HG03108 (cell line): ENCODE measurements around the gene CSF3.

Source experiments
- ATAC-seq: cut with Tn5 transposase; IDR thresholded peaks from one replicate; pipeline ENCODE4 v1.9.1; 2021; ENCODE audit warnings: moderate library complexity; ENCODE audit not compliant: unreplicated experiment

The CSF3 gene

GRCh38 chr17:40022961-40023541, 7.8 kb downstream of the CSF3 start:
- no peak for ATAC-seq

- ATAC-seq: no peak
Observed at GRCh38 chr17:40023590-40024292, 8.5 kb downstream of the CSF3 start.

GRCh38 chr17:40024901-40025300, 9.7 kb downstream of the CSF3 start:
- ATAC-seq: no peak

- no peak for ATAC-seq
Observed at GRCh38 chr17:40025559-40025958, 10.3 kb downstream of the CSF3 start.

GRCh38 chr17:40025991-40026815, 11.0 kb downstream of the CSF3 start:
- ATAC-seq: no peak

- no peak for ATAC-seq
Observed at GRCh38 chr17:40026816-40027613, 11.8 kb downstream of the CSF3 start.

- no peak for ATAC-seq
Observed at GRCh38 chr17:40027614-40028012, 12.4 kb downstream of the CSF3 start.

GRCh38 chr17:40028595-40028994, 13.4 kb downstream of the CSF3 start:
- no peak for ATAC-seq

- ATAC-seq: no peak
Observed at GRCh38 chr17:40031706-40032105, 16.5 kb downstream of the CSF3 start.

- no peak for ATAC-seq
Observed at GRCh38 chr17:40032322-40033320, 17.4 kb downstream of the CSF3 start.

- no peak for ATAC-seq
Observed at GRCh38 chr17:40033339-40033738, 18.1 kb downstream of the CSF3 start.

GRCh38 chr17:40034426-40035161, 19.4 kb downstream of the CSF3 start:
- ATAC-seq: no peak

GRCh38 chr17:40035162-40035559, 19.9 kb downstream of the CSF3 start:
- no peak for ATAC-seq

GRCh38 chr17:40038882-40039513, 23.8 kb downstream of the CSF3 start:
- no peak for ATAC-seq

- ATAC-seq: no peak
Observed at GRCh38 chr17:40041196-40041595, 26.0 kb downstream of the CSF3 start.

- ATAC-seq: no peak
Observed at GRCh38 chr17:40056379-40057015, 41.3 kb downstream of the CSF3 start.

GRCh38 chr17:40058186-40058784, 43.0 kb downstream of the CSF3 start:
- no peak for ATAC-seq

- no peak for ATAC-seq
Observed at GRCh38 chr17:40058865-40059264, 43.6 kb downstream of the CSF3 start.
